T47D (cell line): ENCODE data around the gene DARS2.
"Not testable (repeated sequence)": the region's sequence is repeated elsewhere in the genome, so short reads cannot be mapped to it uniquely, and the experiment has no call there.

ENCODE experiments used
- DNase-seq, 2 experiments: peaks; one replicate each; pipeline versions ENCODE4 v3.0.0 to v3.0.0-alpha.2; 2011 to 2012; ENCODE audit warnings: low read depth in 1 of 2, low spot score in 1 of 2
- JUND ChIP-seq: IDR thresholded peaks from 2 replicates; pipeline ENCODE4 v1.6.1; 2012; ENCODE audit warnings: low read depth
- in situ Hi-C: cut with HindIII; loops from 2 replicates; pipeline ENCODE4 v1.10.0; 2016; ENCODE audit warnings: low sequenced_read_pairs, low pct_unique_long_range_greater_than_20kb

Gene DARS2

GRCh38 chr1:173878251-173878650 is 53.8 kb downstream of the DARS2 start:
- no peak for TF ChIP-seq JUND
- in situ Hi-C loops: no loop called here
- no peak for DNase-seq

- in situ Hi-C loops, DNase-seq: not testable (repeated sequence)
Measured at GRCh38 chr1:173881117-173881516, 56.6 kb downstream of the DARS2 start.

- in situ Hi-C loops: no loop called here
- no peak for TF ChIP-seq JUND
- DNase-seq: no peak
Measured at GRCh38 chr1:173884701-173885100, 60.2 kb downstream of the DARS2 start.

- TF ChIP-seq JUND: no peak
- DNase-seq: no peak
- in situ Hi-C loops: no loop called here
Measured at GRCh38 chr1:173886746-173887611, 62.5 kb downstream of the DARS2 start.

GRCh38 chr1:173887627-173888026 is 63.2 kb downstream of the DARS2 start:
- no peak for DNase-seq
- in situ Hi-C loops: no loop called here
- no peak for TF ChIP-seq JUND

- in situ Hi-C loops: no loop called here
- TF ChIP-seq JUND: no peak
- DNase-seq: no peak
Measured at GRCh38 chr1:173888749-173889148, 64.3 kb downstream of the DARS2 start.

- no peak for TF ChIP-seq JUND
- no peak for DNase-seq
- in situ Hi-C loops: no loop called here
Measured at GRCh38 chr1:173889885-173890284, 65.4 kb downstream of the DARS2 start.

- TF ChIP-seq JUND: no peak
- no peak for DNase-seq
- in situ Hi-C loops: no loop called here
Measured at GRCh38 chr1:173893611-173894010, 69.1 kb downstream of the DARS2 start.

GRCh38 chr1:173894189-173894588 is 69.7 kb downstream of the DARS2 start:
- no peak for DNase-seq
- no peak for TF ChIP-seq JUND
- in situ Hi-C loops: no loop called here

GRCh38 chr1:173900427-173900826 is 76.0 kb downstream of the DARS2 start:
- DNase-seq: no peak
- in situ Hi-C loops: no loop called here
- no peak for TF ChIP-seq JUND

GRCh38 chr1:173900992-173901391 is 76.5 kb downstream of the DARS2 start:
- TF ChIP-seq JUND: no peak
- in situ Hi-C loops: no loop called here
- no peak for DNase-seq

GRCh38 chr1:173903827-173904531 is 79.5 kb downstream of the DARS2 start:
- DNase-seq: no peak
- in situ Hi-C loops: no loop called here
- TF ChIP-seq JUND: no peak
